Lower lobe of right lung (tissue), 2 donors: ENCODE measurements around the gene SLC19A2. TPM values are rescaled to one million over a fixed set of nuclear protein-coding genes. Genes with fewer than 3 reads are reported as not detected.

ENCODE experiments used
- ATAC-seq, 2 donors: fragments of 200-7000 bp; cut with Tn5 transposase; one replicate each; pipeline ENCODE4 v1.9.1; 2020 to 2022; ENCODE audit warnings: mild to moderate bottlenecking in 2 of 2, moderate library complexity in 2 of 2
- DNase-seq: peaks from one replicate; pipeline ENCODE4 v3.0.0-alpha.2; 2020
- H3K27ac ChIP-seq: fragments of 200-600 bp; one replicate; pipeline ENCODE4 v1.8.0; 2022
- H3K27me3 ChIP-seq: fragments of 200-600 bp; one replicate; pipeline ENCODE4 v1.8.0; 2022; ENCODE audit warnings: low read depth
- H3K36me3 ChIP-seq: fragments of 200-600 bp; one replicate; pipeline ENCODE4 v1.8.0; 2022; ENCODE audit warnings: mild to moderate bottlenecking
- H3K4me1 ChIP-seq: fragments of 200-600 bp; one replicate; pipeline ENCODE4 v1.8.0; 2022
- H3K4me3 ChIP-seq: fragments of 200-600 bp; one replicate; pipeline ENCODE4 v1.8.0; 2022; ENCODE audit warnings: mild to moderate bottlenecking
- H3K9me3 ChIP-seq: fragments of 200-600 bp; one replicate; pipeline ENCODE4 v1.8.0; 2022
- intact Hi-C: fragments of 100-400 bp; cut with DNase I; formaldehyde crosslinking; loops from one replicate; pipeline ENCODE4 v1.11.0; 2022
- total RNA-seq: library from RNA; stranded (reverse); fragmentation: NEBNext Ultra II Directional; extraction: Animal tissue kit (Norgen Biotek cat#: 25700); gene quantifications from one replicate; pipeline ENCODE4 v1.2.1, GENCODE V29; 2021
- TF ChIP-seq, protein P1 (sequence below): fragments of 200-600 bp; IDR thresholded peaks from one replicate; pipeline ENCODE4 v1.8.0; 2022; ENCODE audit warnings: antibody characterized with exemption, mild to moderate bottlenecking
- donor health status: DM: no; HTN: yes; CAD: no; lungs with severe emphysema.

The SLC19A2 gene
- total RNA-seq, 1 donor from 2014 or later = 11.1 TPM

DNA sequence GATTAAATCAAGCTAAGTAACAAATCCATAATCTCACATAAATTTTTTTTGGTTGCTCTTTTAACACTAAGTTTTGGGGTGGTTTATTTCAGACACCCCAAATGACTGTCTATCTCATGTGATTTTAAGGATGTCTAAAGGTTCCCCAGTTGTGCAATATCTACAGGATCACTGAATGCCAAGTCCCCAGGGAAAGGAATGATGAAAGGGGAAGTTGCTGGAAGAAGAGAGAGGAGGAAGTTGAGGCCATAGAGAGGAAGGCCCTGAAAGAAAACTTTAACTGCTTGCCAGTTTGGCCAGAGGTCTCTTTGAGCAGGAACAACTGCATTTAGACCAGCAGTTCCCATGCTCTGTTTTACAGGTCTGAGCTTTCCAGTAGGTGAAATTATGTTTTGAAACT lies 27.5 kb upstream of the SLC19A2 start:
- no peaks in the 10 kb centered on the region for H3K9me3 ChIP-seq
- H3K36me3 ChIP-seq = no peaks in the 10 kb centered on the region
- no peak overlapping the region for H3K27ac ChIP-seq
- intact Hi-C loops = no loop called here
- TF ChIP-seq, protein P1, sequence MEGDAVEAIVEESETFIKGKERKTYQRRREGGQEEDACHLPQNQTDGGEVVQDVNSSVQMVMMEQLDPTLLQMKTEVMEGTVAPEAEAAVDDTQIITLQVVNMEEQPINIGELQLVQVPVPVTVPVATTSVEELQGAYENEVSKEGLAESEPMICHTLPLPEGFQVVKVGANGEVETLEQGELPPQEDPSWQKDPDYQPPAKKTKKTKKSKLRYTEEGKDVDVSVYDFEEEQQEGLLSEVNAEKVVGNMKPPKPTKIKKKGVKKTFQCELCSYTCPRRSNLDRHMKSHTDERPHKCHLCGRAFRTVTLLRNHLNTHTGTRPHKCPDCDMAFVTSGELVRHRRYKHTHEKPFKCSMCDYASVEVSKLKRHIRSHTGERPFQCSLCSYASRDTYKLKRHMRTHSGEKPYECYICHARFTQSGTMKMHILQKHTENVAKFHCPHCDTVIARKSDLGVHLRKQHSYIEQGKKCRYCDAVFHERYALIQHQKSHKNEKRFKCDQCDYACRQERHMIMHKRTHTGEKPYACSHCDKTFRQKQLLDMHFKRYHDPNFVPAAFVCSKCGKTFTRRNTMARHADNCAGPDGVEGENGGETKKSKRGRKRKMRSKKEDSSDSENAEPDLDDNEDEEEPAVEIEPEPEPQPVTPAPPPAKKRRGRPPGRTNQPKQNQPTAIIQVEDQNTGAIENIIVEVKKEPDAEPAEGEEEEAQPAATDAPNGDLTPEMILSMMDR = no peak
- DNase-seq (no peak), ATAC-seq (peak in 1 of 2 donors; percentile 61)
- H3K27me3 ChIP-seq = no peaks in the 10 kb centered on the region
- no peak overlapping the region for H3K4me3 ChIP-seq
- peaks cover 11% of the 10 kb centered on the region for H3K4me1 ChIP-seq

GRCh38 chr1:169511316-169512005 lies 25.7 kb upstream of the SLC19A2 start:
- H3K9me3 ChIP-seq = no peaks in the 10 kb centered on the region
- H3K27me3 ChIP-seq = no peaks in the 10 kb centered on the region
- TF ChIP-seq, protein P1 = no peak
- H3K36me3 ChIP-seq = no peaks in the 10 kb centered on the region
- peak; percentile 55 to 68 for ATAC-seq
- DNase-seq = no peak
- H3K4me3 ChIP-seq = no peak overlapping the region
- no peak overlapping the region for H3K27ac ChIP-seq
- peaks cover 13% of the 10 kb centered on the region for H3K4me1 ChIP-seq
- intact Hi-C loops = no loop called here

GRCh38 chr1:169510060-169510459 lies 24.3 kb upstream of the SLC19A2 start:
- Histone ChIP-seq H3K36me3 (no peaks in the 10 kb centered on the region), H3K4me1 (peaks cover 13% of the 10 kb centered on the region), H3K9me3 (no peaks in the 10 kb centered on the region), H3K4me3 (no peak overlapping the region), H3K27me3 (no peaks in the 10 kb centered on the region), H3K27ac (no peak overlapping the region)
- DNase-seq (no peak), ATAC-seq (no peak)
- TF ChIP-seq, protein P1 = no peak
- intact Hi-C loops = no loop called here

DNA sequence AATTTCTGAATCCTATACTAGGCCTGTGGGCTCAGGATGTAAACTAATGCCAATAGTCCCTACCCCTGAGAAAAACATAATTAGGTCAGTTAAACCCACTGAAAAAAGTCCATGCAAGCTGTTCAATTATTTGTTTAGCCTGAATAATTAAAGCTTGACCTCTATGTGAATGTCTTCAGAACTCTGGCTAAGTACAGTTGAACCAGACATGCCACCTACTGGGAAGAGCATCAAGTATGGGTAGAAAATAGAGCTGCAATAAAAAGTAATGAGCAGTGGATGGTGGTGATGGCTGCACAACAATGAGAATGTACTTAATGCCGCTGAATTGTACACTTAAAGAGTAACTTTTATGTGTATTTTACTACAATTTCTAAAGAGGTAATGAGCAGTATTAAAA lies 23.6 kb upstream of the SLC19A2 start:
- Histone ChIP-seq H3K4me3 (no peak overlapping the region), H3K27me3 (no peaks in the 10 kb centered on the region), H3K36me3 (no peaks in the 10 kb centered on the region), H3K27ac (no peak overlapping the region), H3K9me3 (no peaks in the 10 kb centered on the region), H3K4me1 (peaks cover 13% of the 10 kb centered on the region)
- intact Hi-C loops = no loop called here
- peak in 1 of 2 donors; percentile 59 for ATAC-seq
- no peak for DNase-seq
- TF ChIP-seq, protein P1 = no peak

GRCh38 chr1:169508432-169509338 lies 22.9 kb upstream of the SLC19A2 start:
- DNase-seq (no peak), ATAC-seq (no peak)
- TF ChIP-seq, protein P1 = no peak
- no peaks in the 10 kb centered on the region for H3K9me3 ChIP-seq
- no peaks in the 10 kb centered on the region for H3K36me3 ChIP-seq
- no peak overlapping the region for H3K27ac ChIP-seq
- peaks cover 13% of the 10 kb centered on the region for H3K4me1 ChIP-seq
- intact Hi-C loops = no loop called here
- no peak overlapping the region for H3K4me3 ChIP-seq
- H3K27me3 ChIP-seq = no peaks in the 10 kb centered on the region
